H1 (cell line): Measurements from ENCODE around the gene ELMO3. TPM values are rescaled to one million over a fixed set of nuclear protein-coding genes. Genes with fewer than 3 reads are reported as not detected.

Experiments
- CTCF ChIA-PET: fragments of 300-600 bp; sonication (Branson Sonifier 250); formaldehyde crosslinking; loops from one replicate; lab custom pipeline; 2021; ENCODE audit not compliant: partially characterized antibody; lab: Charles Lee
- POLR2A ChIA-PET: fragments of 300-600 bp; sonication (Branson Sonifier 250); formaldehyde crosslinking; loops from one replicate; lab custom pipeline; 2021; ENCODE audit warnings: inconsistent platforms; ENCODE audit not compliant: partially characterized antibody; lab: Charles Lee
- DNase-seq, 2 experiments: peaks; one replicate each; pipeline versions ENCODE4 v3.0.0 to v3.0.0-alpha.2; 2010 to 2022; ENCODE audit warnings: low spot score in 2 of 2, low read depth in 1 of 2, mixed read lengths in 1 of 2
- FAIRE-seq: peaks from 2 replicates; lab custom pipeline; 2011; peaks lifted over from hg19 to GRCh38; lab: Jason Lieb, UNC
- H2AFZ ChIP-seq: 2 replicates; pipeline ENCODE4 v1.8.1; 2012; ENCODE audit warnings: low read length, inconsistent platforms
- H2AK5ac ChIP-seq: 2 replicates; pipeline ENCODE4 v1.6.1; 2013; ENCODE audit warnings: low read depth, low read length
- H2BK120ac ChIP-seq: replicated peaks from 2 replicates; pipeline ENCODE3; 2013; ENCODE audit warnings: low read depth, low read length, inconsistent platforms
- H2BK12ac ChIP-seq: 2 replicates; pipeline ENCODE4 v1.6.1; 2013; ENCODE audit warnings: low read depth, low read length
- H2BK15ac ChIP-seq: 2 replicates; pipeline ENCODE4 v1.6.1; 2013; ENCODE audit warnings: low read length
- H2BK20ac ChIP-seq: 2 replicates; pipeline ENCODE4 v1.6.1; 2013; ENCODE audit warnings: low read length
- H2BK5ac ChIP-seq: 2 replicates; pipeline ENCODE4 v1.6.1; 2013; ENCODE audit warnings: low read depth, low read length
- H3K14ac ChIP-seq: 2 replicates; pipeline ENCODE4 v1.6.1; 2013; ENCODE audit warnings: inconsistent platforms; ENCODE audit not compliant: insufficient read length
- H3K18ac ChIP-seq: 2 replicates; pipeline ENCODE4 v1.6.1; 2013; ENCODE audit warnings: low read length; ENCODE audit errors: extremely low read depth
- H3K23ac ChIP-seq: 2 replicates; pipeline ENCODE4 v1.6.1; 2013; ENCODE audit warnings: inconsistent platforms; ENCODE audit not compliant: insufficient read length
- H3K23me2 ChIP-seq: 2 replicates; pipeline ENCODE4 v1.6.1; 2013; ENCODE audit warnings: low read depth, low read length
- H3K27ac ChIP-seq: 2 replicates; pipeline ENCODE4 v1.6.1; 2011; ENCODE audit warnings: low read depth, low read length, inconsistent platforms
- H3K27me3 ChIP-seq, 4 experiments: replicated peaks in 1 of 4; 1 replicate in 1 of 4; 2 replicates in 3 of 4; pipeline versions ENCODE4 v1.6.1 to v1.8.1; 2011 to 2013; ENCODE audit warnings: low read length in 3 of 4, mild to moderate bottlenecking in 3 of 4, inconsistent platforms in 2 of 4, mixed read lengths in 2 of 4, moderate library complexity in 1 of 4; ENCODE audit not compliant: control insufficient read depth in 3 of 4, insufficient read depth in 3 of 4; ENCODE audit errors: extremely low read depth in 1 of 4
- H3K36me3 ChIP-seq, 4 experiments: 2 replicates each; pipeline versions ENCODE4 v1.6.1 to v1.8.1; 2011 to 2013; ENCODE audit warnings: mild to moderate bottlenecking in 4 of 4, low read length in 3 of 4, moderate library complexity in 2 of 4, control low read depth in 1 of 4, inconsistent platforms in 1 of 4; ENCODE audit not compliant: insufficient read depth in 4 of 4, control insufficient read depth in 2 of 4
- H3K4ac ChIP-seq: replicated peaks from 2 replicates; pipeline ENCODE3; 2013; ENCODE audit warnings: low read length, low read depth, mixed read lengths, inconsistent platforms; ENCODE audit not compliant: insufficient read length
- H3K4me1 ChIP-seq, 4 experiments: replicated peaks in 1 of 4; 1 replicate in 1 of 4; 2 replicates in 3 of 4; pipeline versions ENCODE4 v1.6.1 to v1.8.1; 2011 to 2013; ENCODE audit warnings: low read length in 3 of 4, inconsistent platforms in 2 of 4, mixed read lengths in 1 of 4; ENCODE audit not compliant: insufficient read depth in 4 of 4, control insufficient read depth in 3 of 4
- H3K4me2 ChIP-seq, 2 experiments: 2 replicates each; pipeline versions ENCODE4 v1.6.1 to v1.8.1; 2011 to 2013; ENCODE audit warnings: low read depth in 2 of 2, low read length in 2 of 2, control low read depth in 1 of 2, inconsistent platforms in 1 of 2, mild to moderate bottlenecking in 1 of 2; ENCODE audit not compliant: insufficient read depth in 1 of 2
- H3K4me3 ChIP-seq, 4 experiments: fragments of 200-600, 300-600 bp in 1 of 4; sonication (generic), shearing (Covaris generic), sonication (Bioruptor Twin) in 1 of 4; 2 replicates each; pipeline versions ENCODE4 v1.5.1 to v1.8.1; 2011 to 2016; ENCODE audit warnings: low read length in 4 of 4, low read depth in 3 of 4, control low read depth in 2 of 4, inconsistent platforms in 2 of 4, mild to moderate bottlenecking in 2 of 4, mixed read lengths in 1 of 4, moderate library complexity in 1 of 4; ENCODE audit not compliant: insufficient read depth in 2 of 4; ENCODE audit errors: extremely low read depth in 1 of 4
- H3K56ac ChIP-seq: replicated peaks from 2 replicates; pipeline ENCODE3; 2013; ENCODE audit warnings: low read depth, mild to moderate bottlenecking, mixed read lengths, low read length, inconsistent platforms; ENCODE audit not compliant: insufficient read length
- H3K79me1 ChIP-seq: 2 replicates; pipeline ENCODE4 v1.6.1; 2013; ENCODE audit warnings: low read depth, low read length, control low read depth
- H3K79me2 ChIP-seq, 2 experiments: 2 replicates each; pipeline versions ENCODE4 v1.6.1 to v1.8.1; 2012 to 2013; ENCODE audit warnings: low read length in 2 of 2, mild to moderate bottlenecking in 2 of 2, inconsistent platforms in 1 of 2; ENCODE audit not compliant: insufficient read depth in 2 of 2, control insufficient read depth in 1 of 2
- H3K9ac ChIP-seq, 4 experiments: replicated peaks in 1 of 4; 1 replicate in 1 of 4; 2 replicates in 3 of 4; pipeline versions ENCODE4 v1.6.1 to v1.8.1; 2011 to 2013; ENCODE audit warnings: low read depth in 3 of 4, low read length in 3 of 4, control low read depth in 2 of 4, mild to moderate bottlenecking in 2 of 4, moderate library complexity in 2 of 4, inconsistent platforms in 1 of 4; ENCODE audit errors: extremely low read depth in 1 of 4
- H3K9me3 ChIP-seq, 2 experiments: 2 replicates each; pipeline versions ENCODE4 v1.6.1 to v1.8.1; 2012 to 2013; ENCODE audit warnings: mild to moderate bottlenecking in 2 of 2, moderate library complexity in 2 of 2, control low read depth in 1 of 2, inconsistent platforms in 1 of 2, low read depth in 1 of 2, low read length in 1 of 2, mixed read lengths in 1 of 2; ENCODE audit not compliant: insufficient read depth in 2 of 2
- H4K20me1 ChIP-seq, 2 experiments: replicated peaks in 1 of 2; 2 replicates each; pipeline versions ENCODE3 to v1.8.1; 2011 to 2013; ENCODE audit warnings: inconsistent platforms in 2 of 2, low read length in 2 of 2, mild to moderate bottlenecking in 1 of 2; ENCODE audit not compliant: insufficient read depth in 2 of 2, control insufficient read depth in 1 of 2
- H4K5ac ChIP-seq: 2 replicates; pipeline ENCODE4 v1.6.1; 2013; ENCODE audit warnings: low read length, low read depth, mixed read lengths, inconsistent platforms; ENCODE audit not compliant: insufficient read length
- H4K8ac ChIP-seq: 2 replicates; pipeline ENCODE4 v1.8.0; 2013; ENCODE audit warnings: mild to moderate bottlenecking, moderate library complexity, low read length, inconsistent platforms; ENCODE audit not compliant: insufficient read depth; ENCODE audit errors: extremely low read depth
- H4K91ac ChIP-seq: replicated peaks from 2 replicates; pipeline ENCODE3; 2013; ENCODE audit warnings: low read length, mixed read lengths, inconsistent platforms; ENCODE audit not compliant: insufficient read length
- GTF2F1 ChIP-seq: IDR thresholded peaks from 2 replicates; pipeline ENCODE4 v1.6.1; 2012; ENCODE audit warnings: low read depth, low read length, improper control_type of control experiment, borderline replicate concordance
- KDM4A ChIP-seq: IDR thresholded peaks from one replicate; pipeline ENCODE4 v1.7.1; 2012; ENCODE audit warnings: low read depth, mild to moderate bottlenecking, moderate library complexity, low read length, inconsistent platforms; ENCODE audit not compliant: severe bottlenecking
- MAX ChIP-seq: IDR thresholded peaks from 2 replicates; pipeline ENCODE4 v1.6.1; 2012; ENCODE audit warnings: inconsistent platforms
- RBBP5 ChIP-seq: IDR thresholded peaks from 2 replicates; pipeline ENCODE4 v1.7.1; 2012; ENCODE audit warnings: low read depth, mild to moderate bottlenecking, inconsistent platforms, low read length, moderate library complexity, borderline replicate concordance
- WGBS, 2 experiments: shearing (Covaris generic) in 1 of 2; methylation state at CpG; one replicate each; pipeline versions ENCODE4 v1.1.6 to v1.1.7; 2013 to 2015; ENCODE audit warnings: low lambda C conversion rate in 2 of 2, mixed read lengths in 2 of 2, inconsistent platforms in 1 of 2, low coverage in 1 of 2, missing lambda C conversion rate in 1 of 2; ENCODE audit not compliant: insufficient replicate concordance in 2 of 2, insufficient coverage in 1 of 2, insufficient read length in 1 of 2; ENCODE audit errors: extremely low coverage in 1 of 2, missing lambda C conversion rate in 1 of 2; 5-methylcytosine and 5-hydroxymethylcytosine counted together
- polyA plus RNA-seq, 7 experiments: library from polyadenylated mRNA; depleted of rRNA in 3 of 7; stranded (reverse) in 5 of 7; unstranded in 2 of 7; fragments of >200 nt in 5 of 7; fragments of 200-250 nt in 2 of 7; gene quantifications; 1 replicate in 5 of 7; 2 replicates in 1 of 7; 4 replicates in 1 of 7; pipeline versions ENCODE4 v1.2.1 to v1.2.3, GENCODE V29; 2011 to 2013; ENCODE audit warnings: missing spikeins in 2 of 7, mixed read lengths in 2 of 7
- total RNA-seq: library from RNA; stranded (reverse); fragmentation: NEBNext Ultra II Directional; extraction: Animal tissue kit (Norgen Biotek cat#: 25700); gene quantifications from 2 replicates; pipeline ENCODE4 v1.2.1, GENCODE V29; 2021
- TF ChIP-seq, protein P1 (sequence below): IDR thresholded peaks from 2 replicates; pipeline ENCODE4 v1.6.1; 2012; ENCODE audit warnings: inconsistent platforms
- TF ChIP-seq, protein P2 (sequence below), 3 experiments: IDR thresholded peaks; 1 replicate in 2 of 3; 2 replicates in 1 of 3; pipeline versions ENCODE4 v1.5.1 to v1.6.1; 2011; ENCODE audit warnings: low read length in 3 of 3, mild to moderate bottlenecking in 3 of 3, inconsistent platforms in 2 of 3, low read depth in 1 of 3, moderate library complexity in 1 of 3; ENCODE audit not compliant: insufficient read depth in 1 of 3; ENCODE audit errors: control extremely low read depth in 1 of 3

Gene ELMO3
- total and polyA plus RNA-seq, 2 of the 8 experiments (the other 6 are each of a cell fraction or from before 2014, with no cell fraction given), result 9.6 to 10.9 TPM

- no peak overlapping the region for H4K5ac ChIP-seq
- no peak overlapping the region for H3K56ac ChIP-seq
- no peak overlapping the region for H3K14ac ChIP-seq
- H4K20me1 ChIP-seq, result peaks cover 10 to 13% of the 10 kb centered on the region in 2 experiments
- no peak overlapping the region for H4K8ac ChIP-seq
- no peak overlapping the region for H2BK120ac ChIP-seq
- DNase-seq, result no peak
- no peak overlapping the region for H2AFZ ChIP-seq
- peaks cover 21% of the 10 kb centered on the region; the same call in 1 of the 2 replicates for H3K23me2 ChIP-seq
- H3K79me2 ChIP-seq, result no peaks in the 10 kb centered on the region
- H2BK5ac ChIP-seq, result no peak overlapping the region; the same call in 1 of the 2 replicates
- peak overlapping the region; percentile 32 for H3K18ac ChIP-seq
- no peak overlapping the region for H3K23ac ChIP-seq
- WGBS, 2 experiments, result 14% methylated on average over 28 of the region's 61 CpGs; no CpG with 5 or more reads in 1 of the 2 experiments
- H3K27ac ChIP-seq, result no peak overlapping the region
- no peak overlapping the region for H4K91ac ChIP-seq
- H3K9ac ChIP-seq, result no peak overlapping the region
- peak overlapping the region; percentile 1 to 59 (median 33); a peak in 7 of 8 replicates for H3K4me3 ChIP-seq
- H3K27me3 ChIP-seq, result peaks cover 71 to 94% (median 85%) of the 10 kb centered on the region in 4 experiments
- no peaks in the 10 kb centered on the region for H3K36me3 ChIP-seq
- POLR2A ChIA-PET, result interaction anchor here (1.9 kb wide), 1 partner anchor 8 kb away, joined by 7 read pairs; no protein-coding TSS in a partner anchor
- no peak overlapping the region for H2BK20ac ChIP-seq
- H2BK12ac ChIP-seq, result no peak overlapping the region
- no peaks in the 10 kb centered on the region for H3K9me3 ChIP-seq
- no peak for FAIRE-seq
- CTCF ChIA-PET, result interaction anchor here (0.6 to 14.1 kb wide), 43 partner anchors 9 to 1816 kb away, joined by 3 to 291 read pairs (median 4); partner anchors contain the start of genes CES3, CES4A, ELMO3 and FBXL8
- no peaks in the 10 kb centered on the region for H3K79me1 ChIP-seq
- no peak overlapping the region for H2AK5ac ChIP-seq
- H2BK15ac ChIP-seq, result 0 out of 2 replicates have a peak overlapping the region, but pooled peaks have one; percentile 16
- peaks cover 0 to 14% (median 8%) of the 10 kb centered on the region in 4 experiments; a peak in 6 of 7 replicates for H3K4me1 ChIP-seq
- peak overlapping the region; percentile 4 to 87 for H3K4me2 ChIP-seq
- H3K4ac ChIP-seq, result no peak overlapping the region
- peak; percentile 91 for TF ChIP-seq MAX
- TF ChIP-seq RBBP5, result 0 out of 2 replicates have a peak, but pooled peaks have one; percentile 11
- no peak for TF ChIP-seq GTF2F1
- peak; percentile 71 for TF ChIP-seq KDM4A
- TF ChIP-seq, protein P1, sequence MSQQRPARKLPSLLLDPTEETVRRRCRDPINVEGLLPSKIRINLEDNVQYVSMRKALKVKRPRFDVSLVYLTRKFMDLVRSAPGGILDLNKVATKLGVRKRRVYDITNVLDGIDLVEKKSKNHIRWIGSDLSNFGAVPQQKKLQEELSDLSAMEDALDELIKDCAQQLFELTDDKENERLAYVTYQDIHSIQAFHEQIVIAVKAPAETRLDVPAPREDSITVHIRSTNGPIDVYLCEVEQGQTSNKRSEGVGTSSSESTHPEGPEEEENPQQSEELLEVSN, result peak; percentile 90
- TF ChIP-seq, protein P2, sequence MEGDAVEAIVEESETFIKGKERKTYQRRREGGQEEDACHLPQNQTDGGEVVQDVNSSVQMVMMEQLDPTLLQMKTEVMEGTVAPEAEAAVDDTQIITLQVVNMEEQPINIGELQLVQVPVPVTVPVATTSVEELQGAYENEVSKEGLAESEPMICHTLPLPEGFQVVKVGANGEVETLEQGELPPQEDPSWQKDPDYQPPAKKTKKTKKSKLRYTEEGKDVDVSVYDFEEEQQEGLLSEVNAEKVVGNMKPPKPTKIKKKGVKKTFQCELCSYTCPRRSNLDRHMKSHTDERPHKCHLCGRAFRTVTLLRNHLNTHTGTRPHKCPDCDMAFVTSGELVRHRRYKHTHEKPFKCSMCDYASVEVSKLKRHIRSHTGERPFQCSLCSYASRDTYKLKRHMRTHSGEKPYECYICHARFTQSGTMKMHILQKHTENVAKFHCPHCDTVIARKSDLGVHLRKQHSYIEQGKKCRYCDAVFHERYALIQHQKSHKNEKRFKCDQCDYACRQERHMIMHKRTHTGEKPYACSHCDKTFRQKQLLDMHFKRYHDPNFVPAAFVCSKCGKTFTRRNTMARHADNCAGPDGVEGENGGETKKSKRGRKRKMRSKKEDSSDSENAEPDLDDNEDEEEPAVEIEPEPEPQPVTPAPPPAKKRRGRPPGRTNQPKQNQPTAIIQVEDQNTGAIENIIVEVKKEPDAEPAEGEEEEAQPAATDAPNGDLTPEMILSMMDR (IDR thresholded peaks at IDR 0.05; ENCODE audit: control extremely low read depth in 1 of 3, insufficient read depth in 1 of 3, low read depth in 1 of 3, low read length in 3 of 3), result 0 out of 4 replicates have a peak, but pooled peaks of 1 of the 3 experiments have one; percentile 5
These were observed 44.2 kb upstream of the ELMO3 start for GRCh38 chr16:67154578-67155294.
